CD4-positive, alpha-beta T cell treated with Interleukin-15 for 1 hour (primary cell): ENCODE results near the gene STXBP6.
"Not testable (repeated sequence)": the region's sequence is repeated elsewhere in the genome, so short reads cannot be mapped to it uniquely, and the experiment has no call there.

Source experiments
- DNase-seq: peaks from one replicate; pipeline ENCODE4 v3.0.0-alpha.2; 2020

The STXBP6 gene

DNA sequence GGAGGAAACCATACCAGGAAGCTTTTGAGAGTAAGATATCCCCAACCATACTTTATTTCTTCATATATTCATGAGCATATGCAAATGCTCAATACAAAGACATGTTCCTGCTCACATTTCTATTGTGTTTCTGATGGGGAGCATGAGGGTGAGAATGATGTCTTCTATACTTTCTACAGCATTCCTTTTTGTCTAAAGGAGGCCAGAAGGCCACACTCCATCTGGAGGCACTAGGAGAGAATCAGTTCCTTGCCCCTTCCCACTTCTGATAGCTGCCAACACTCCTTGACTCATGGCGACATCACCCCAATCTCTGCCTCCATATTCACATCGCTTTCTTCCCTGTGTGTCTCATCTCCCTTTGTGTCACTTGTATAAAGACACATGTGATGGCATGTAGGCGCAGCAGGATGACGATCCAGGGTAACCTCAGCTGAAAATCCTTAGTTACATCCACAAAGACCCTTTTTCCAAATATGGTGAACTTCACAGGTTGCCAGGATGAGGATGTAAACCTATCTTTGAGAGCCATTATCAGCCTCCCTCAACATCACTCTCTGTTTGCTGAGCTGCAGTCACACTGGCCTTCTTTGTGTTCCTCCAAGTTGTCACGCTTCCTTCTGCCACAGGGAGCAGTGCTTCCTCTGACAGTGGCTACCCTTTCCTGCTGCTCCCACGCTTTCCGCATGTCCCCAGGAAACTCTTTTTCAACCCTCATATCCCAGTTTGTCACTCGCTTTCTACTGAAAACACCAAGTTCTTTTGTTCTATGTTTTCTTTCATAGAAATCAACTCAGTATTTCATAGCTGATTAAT lies 96.9 kb downstream of the STXBP6 start:
- DNase-seq = no peak

DNA sequence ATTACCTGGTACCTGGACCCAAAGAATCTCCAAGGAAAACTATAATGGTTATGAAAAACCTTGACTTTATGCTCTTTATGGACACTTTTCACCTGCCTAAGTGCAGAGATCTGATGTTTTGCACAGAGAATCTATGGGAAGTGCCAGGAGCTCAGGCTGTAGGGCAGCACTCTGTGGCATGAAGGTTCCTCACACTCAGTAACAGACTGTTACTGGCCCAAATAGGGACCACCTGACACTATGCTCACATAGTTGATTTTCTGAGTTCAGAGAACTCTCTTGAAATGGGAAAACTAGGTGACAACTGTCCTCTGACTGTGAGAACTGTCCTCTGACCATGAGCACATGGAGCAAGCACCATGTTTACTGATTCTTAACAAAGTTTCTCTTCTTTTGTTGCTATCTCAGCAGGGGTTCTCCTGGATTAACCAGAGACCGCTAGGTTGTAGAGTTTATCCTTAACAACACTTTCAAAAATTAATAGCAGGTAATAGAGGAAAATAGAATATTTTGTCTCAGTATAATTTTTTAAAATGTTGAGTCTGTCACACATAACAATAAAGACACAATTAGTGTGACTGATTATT lies 101.6 kb downstream of the STXBP6 start:
- no peak for DNase-seq

DNA sequence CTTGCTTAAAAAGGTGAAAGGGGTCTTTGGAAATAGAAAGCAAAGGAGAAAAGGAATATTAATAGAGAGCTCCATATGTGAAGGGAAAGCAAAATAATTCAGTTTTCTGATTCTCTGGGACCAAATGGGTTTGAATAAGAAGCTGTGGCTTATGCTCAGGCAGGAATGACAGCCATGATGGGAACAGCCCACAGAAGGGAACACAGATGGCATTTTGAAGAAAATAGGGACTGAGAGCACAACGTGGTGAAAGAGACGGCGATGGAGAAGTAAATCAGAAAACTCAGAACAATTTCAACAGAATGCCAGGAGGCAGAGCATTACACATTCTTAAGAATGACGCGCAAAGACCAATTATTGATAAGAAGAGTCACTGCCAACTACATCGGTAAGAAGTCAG lies 102.8 kb downstream of the STXBP6 start:
- DNase-seq = no peak

DNA sequence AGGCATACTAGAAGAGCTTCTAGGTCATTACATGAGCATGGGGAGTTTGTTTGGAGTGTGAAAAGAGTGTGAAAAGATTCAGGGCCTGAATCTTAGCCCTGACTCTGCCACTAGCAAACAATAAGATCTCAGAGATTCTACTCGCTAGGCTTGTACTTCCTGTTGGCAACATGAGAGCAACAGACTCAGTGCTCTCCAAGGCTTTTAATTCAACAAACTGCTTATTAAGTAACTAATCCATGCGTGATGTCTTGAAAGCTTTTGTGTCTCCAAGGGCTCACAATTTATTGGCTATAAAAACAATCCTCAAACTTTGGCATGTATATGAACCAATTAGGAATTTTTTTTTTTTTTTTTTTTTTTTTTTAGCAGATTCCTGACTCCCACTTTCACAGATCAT lies 105.1 kb downstream of the STXBP6 start:
- no peak for DNase-seq

DNA sequence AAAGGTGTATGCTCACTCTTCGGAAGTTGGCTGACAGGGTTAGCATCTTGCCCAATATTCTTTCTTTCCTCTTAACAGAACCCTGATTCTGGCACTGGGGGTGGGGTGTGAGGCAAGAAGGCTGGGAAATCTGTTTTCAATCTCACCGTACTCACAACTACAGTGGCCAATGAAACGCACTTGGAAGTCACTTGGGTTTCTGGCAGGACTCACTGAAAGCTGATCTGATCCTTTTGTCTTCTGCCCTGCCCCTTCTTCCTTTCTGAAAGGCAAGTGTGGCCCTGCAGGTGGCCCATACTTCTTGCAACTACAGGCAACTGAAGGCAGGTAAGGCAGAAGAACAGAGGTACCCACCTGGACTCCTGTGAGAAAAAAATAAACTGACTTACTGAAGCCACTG lies 106.9 kb downstream of the STXBP6 start:
- DNase-seq = no peak

DNA sequence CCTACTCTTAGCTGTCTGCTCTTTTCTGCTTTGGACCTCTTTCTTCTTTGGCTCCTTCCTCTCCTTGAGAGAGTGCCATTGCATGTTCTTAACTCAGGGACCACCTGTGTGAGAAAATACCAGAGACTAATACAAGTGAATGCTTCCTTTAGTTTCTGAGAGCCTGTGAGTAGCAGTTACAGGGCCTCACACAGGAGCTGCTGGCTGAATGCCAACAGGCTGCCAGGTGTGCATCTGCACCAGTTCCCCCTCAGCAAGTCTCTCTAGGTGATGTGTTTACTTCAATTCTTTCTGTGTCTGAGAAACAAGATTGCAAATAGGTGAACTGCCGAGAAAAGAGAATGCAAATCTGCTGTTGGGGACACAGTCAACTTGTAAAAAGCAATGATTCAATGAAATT lies 108.2 kb downstream of the STXBP6 start:
- DNase-seq = no peak

DNA sequence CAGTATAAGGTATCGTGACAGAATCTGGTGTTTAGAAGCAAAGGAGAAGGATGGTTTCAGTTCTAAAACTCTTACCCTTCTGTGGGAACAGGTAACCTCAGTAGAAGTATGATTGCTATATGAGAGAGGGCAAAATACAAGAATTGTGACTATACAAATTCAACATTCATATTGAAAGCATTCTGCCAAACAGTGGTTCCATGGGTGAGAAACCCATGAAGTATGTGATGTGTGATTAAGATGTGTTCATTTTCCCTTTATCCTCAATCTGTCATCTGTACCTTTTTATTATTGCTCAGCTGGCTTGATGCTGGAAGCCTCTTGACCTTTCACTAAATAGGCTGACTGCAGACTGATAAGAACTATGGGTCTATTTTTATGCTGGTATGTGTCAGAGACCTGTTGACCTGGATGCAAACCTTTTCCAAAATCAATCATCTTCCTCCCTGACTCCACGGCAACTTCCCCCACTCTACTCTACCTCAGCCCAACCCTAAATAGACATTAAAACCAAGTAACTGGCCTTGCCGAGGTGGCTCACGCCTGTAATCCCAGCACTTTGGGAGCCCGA lies 109.6 kb downstream of the STXBP6 start:
- no peak for DNase-seq

DNA sequence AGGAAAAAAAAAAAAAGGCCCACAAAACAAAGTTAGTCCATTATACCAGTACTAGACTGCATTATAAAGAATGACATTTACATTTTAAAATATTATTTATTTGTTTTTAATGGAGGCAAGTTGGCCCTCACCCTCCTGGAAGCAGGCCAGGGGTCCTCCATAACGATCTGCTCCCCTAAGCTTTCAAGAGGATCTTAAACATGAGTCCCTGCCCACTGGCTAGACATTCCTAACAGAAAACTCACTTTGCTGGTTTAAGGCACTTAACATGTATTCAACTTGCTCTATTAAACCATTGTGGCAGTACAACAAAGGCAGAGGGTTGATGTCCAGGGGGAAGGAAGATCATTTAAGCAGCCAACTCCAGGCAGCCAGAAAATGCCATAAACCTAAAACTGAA lies 111.4 kb downstream of the STXBP6 start:
- DNase-seq = no peak

DNA sequence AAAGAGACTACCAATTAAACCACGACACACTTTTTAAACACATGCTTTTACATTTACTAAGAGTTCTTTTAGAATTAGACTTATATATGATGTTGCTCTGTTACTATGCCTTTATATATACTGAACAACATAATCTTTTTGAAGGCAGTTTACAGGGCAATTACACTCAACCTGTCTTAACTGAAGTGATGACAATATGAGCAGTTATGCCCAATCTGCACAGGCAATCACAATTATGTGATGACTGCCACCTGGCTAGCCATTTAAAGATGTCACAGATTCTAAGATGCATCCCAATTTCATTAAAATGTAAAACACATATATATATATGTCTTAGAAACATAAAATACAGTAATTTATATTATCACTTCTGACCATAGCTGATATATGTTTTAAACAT lies 112.6 kb downstream of the STXBP6 start:
- no peak for DNase-seq

DNA sequence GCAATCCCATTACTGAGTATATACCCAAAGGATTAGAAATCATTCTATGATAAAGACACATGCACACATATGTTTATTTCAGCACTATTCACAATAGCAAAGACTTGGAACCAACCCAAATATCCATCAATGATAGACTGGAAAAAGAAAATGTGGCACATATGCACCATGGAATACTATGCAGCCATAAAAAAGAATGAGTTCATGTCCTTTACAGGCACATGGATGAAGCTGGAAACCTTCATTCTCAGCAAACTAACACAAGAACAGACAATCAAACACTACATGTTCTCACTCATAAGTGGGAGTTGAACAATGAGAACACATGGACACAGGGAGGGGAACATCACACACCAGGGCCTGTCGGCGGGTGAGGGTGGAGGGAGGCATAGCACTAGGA lies 113.2 kb downstream of the STXBP6 start:
- DNase-seq = not testable (repeated sequence)

DNA sequence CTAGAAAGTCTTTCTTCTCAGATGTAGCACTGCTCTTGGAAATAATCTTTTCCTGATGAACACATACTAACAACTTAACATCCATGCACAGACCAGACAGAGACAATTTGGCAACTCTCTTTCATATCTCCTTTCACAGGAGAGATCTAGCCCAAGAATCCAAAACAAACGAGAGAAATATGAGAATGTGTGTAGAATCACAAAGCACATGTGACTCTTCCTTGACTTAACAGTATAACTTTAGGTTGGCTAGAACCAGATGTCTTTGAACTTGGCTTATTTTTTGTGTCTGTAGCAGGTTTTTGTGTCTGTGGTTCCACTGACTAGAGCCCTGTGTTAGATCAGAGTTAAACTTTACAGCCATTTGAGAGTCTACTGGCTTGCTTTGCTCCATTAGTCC lies 114.2 kb downstream of the STXBP6 start:
- no peak for DNase-seq

DNA sequence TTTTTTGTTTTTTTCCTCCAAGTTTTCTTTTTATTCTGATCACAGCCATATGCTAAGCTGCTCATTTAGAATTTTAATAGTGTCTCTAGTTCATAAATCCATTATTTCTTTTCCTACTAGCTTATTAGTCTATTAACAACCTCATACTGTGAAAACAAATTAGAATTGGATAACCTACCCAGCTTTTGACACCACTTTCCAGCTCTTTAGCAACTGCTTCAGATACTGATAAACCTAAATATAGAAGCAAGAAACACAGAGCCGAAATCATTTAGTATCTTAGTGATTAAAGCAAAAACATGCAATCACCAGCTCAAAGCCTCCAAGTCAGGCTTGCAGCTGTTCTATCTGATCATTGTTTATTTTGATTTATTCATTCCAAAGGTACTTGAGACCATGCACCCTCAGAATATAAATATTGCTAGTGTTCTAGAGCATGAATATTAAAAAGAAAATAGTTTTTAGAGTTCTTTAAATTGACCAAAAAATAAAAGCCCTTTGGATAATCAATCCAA lies 121.5 kb downstream of the STXBP6 start:
- DNase-seq = no peak

DNA sequence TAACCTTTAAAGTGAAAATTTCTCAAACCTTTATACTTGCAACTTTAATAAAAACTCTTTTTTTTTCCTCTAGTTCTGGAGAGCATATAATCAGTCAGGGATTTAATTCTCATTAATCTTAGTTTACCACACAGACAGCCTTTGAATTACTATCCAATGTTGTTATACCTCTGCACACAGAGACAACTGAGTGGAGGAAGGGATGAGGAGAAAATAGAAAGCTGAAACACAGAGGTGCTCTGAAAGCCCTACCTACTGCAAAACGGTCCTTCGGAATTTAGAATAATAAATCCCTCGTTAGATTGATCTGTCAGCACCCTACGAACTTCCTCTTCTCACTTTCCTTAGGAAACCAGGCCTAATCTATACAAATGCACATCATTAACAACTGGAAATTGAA lies 122.1 kb downstream of the STXBP6 start:
- no peak for DNase-seq

DNA sequence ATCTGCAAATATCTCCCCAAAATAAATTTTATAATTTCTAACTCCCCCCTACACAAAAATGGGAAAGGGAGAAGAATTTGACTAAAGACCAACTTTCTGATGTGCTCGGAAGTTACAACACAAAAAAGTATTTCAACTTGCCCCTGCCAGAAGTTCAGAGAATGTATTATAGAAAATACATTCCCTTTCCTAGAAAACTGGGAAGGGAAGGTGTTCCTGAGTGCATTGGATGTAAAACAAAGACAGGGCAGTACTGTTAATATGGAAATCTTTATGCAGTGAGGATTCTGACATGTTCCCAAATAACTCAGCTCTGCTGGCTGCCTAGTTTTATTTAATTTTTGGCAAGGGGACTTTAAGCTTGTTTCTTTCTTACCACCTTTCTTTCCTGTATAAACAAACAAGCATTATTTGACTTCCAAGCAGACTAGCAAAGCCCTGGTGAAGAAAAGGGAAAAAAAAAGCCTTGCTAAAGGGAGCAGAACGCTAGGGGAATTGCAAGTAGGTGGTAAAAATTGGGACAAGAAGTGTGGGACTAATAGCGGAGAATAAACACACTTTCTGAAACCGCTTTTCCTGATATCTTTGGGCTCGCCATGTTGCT lies 124.1 kb downstream of the STXBP6 start:
- no peak for DNase-seq

DNA sequence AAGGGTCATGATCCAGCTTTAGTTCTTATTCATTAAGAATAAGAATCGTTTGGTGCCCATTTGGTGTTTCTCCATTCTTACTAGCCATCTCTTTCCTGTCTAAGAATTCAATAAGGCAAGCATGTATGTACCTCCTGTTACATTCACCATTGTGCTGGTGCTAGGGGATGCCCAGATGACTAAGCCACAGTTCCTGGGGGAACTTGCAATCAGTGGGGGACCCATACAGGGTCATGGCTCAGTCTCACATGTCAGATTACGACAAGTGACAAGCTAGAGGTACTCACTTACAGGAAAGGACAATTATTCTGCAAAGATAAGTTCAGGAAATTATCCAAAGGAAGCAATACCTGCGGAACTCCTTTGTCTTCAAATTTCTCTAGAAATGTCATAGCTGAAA lies 125.4 kb downstream of the STXBP6 start:
- DNase-seq = no peak

DNA sequence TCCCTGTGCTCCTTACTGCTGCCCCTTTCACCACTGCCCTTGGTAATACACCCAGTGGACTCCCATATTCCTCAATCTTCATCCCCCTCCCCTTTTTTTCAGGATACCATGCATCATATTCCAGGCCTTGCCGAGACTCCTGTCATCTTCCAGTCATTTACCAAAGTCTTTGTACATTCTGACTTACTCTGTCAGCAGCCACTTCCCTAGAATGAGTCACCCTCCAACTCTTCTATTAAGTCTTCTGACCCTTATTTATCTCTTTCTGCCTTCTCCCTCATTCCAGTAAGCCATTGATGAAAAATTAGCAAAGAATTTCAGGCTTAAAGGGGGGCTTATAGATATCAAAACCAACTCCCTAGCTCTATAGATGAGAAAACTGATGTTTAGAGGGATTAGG lies 128.0 kb downstream of the STXBP6 start:
- DNase-seq = no peak

DNA sequence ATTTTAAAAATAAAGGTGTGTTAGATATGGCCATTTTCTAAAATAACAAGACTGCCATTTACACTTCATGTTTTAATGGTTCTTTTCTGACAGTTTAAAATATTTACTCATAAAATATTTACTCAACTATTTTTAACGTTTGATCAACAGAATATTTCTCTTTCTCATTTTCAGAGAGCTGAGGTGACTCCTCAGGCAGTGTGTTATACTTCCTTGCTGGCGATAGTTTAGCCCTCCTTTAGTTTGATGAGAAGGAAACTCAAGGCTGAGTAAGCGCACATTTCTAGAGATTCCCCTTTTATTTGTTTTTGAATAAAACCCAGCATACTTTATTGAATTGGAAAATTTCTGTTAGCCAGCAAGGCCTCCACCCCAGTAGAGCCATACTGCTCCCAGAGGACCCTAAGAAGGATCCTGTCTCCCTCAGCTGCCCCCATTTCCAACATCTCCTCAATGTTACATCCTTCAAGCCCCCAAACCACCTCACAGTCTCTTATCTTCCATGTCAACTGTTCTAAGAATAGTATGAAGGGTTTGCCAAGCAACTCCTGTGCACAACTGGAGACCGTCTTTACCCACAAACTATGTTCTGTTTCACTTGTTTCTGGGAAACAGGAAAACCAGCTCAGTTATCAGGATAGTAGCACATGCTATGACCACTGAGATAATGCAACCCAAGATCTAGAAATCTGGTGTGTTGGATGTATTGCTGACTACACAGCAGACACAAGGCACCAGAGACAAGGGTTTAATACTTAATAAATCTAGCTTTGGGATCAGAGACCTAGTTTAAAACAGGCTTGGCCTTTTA lies 129.5 kb downstream of the STXBP6 start:
- DNase-seq = no peak

DNA sequence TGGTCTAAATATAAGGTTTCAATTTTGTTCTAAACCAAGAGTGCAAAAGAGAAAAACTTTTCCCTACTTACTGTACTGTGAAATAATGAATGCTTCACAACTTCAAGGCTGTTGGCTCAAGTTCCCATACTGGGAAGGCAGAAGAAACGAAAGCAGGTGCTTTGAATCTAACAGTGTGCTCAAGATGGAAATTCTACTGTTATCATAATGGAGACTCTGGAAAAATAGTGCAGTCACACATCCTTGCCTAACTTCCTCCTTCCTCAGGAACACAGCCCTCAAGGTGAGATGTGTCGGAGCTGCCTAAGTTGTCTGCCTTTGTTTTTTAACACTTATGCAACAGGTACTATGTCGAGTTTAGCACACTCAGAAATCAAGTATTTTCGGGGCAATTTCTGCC lies 131.1 kb downstream of the STXBP6 start:
- DNase-seq = no peak

DNA sequence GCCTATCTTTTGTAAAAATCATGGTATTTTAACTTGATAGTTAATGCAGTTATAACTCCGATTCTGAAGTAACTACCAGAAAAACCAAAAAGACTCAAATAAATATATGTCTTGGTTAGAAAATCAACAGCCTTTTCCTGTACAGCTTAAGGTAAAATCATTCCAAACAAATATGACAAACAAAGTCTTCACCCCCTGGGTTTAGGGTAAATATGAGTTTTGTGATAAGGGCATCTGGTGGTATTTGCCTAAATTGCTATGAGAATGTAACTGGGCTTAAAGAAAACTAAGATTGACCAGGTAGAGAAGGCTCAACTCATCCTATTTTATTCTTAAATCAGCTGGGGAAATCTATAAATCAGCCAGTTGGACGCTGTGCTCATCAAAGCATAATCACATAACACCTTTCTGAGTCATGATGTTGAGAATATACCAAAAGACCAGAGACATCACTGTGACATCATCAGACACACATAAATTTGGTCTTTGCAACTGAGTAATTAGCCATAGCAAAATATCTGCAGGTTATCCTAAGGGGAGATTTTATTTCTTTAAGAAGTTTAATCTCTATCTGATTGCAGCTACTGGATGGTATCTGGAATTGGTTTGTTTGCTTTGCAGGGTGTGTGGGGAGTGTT lies 133.9 kb downstream of the STXBP6 start:
- no peak for DNase-seq

DNA sequence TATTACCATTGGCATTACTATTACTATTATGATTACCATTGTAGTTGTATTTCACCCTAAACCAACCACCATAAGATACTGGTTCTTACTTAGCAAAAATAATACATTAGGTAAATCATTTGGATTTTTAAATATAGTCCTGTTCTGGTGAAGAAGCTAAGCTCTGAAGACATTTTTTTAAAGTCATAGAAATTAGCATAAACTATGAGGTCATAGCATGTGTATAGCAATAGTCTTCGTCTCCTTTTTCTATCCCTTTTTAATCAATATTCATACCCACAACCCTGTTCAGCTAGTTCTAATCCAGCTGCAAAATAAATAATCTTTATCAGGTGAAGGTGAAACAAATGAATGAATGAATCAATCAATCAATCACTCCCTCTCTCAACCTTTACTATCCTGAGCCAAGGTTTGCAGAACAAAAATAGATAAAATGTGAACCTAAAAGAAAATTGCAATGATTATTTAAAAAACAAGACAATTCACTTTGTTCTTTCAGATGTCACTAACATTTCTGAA lies 134.5 kb downstream of the STXBP6 start:
- no peak for DNase-seq

DNA sequence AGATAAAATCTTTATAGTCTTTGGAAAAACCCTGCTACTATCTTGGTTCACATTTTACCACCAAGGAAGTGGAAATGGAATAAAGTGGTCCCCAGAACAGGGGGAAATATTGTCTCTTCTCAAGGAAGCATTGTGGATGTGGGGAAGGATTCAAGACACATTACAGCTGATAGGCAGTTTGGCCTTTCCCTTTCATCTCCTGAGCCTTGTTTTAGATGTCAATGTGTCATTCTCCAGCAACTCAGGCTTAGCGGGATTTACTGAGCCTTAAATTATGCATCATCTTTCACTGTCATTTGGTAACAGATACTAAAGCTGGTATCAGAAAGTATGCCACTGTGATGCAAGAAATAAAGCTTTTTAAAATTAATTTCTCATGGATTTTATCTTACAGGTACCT lies 136.2 kb downstream of the STXBP6 start:
- DNase-seq = no peak

DNA sequence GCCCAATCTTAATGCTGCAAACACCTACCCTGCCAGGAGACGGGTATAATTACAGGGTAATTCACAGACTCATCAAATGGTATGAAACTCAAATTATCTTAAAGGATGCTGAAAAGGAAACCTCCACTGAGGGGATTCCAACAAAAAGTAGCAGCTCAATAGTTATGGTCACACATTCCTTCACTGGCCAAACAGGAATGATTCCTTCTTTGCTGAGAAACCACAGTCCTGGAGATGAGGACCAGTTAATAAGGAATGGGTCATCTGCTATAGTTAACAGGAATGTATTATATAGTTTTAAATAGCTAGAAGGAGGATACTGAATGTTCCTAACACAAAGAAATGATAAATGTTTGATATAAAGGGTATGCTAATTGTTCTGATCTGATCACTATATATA lies 136.9 kb downstream of the STXBP6 start:
- no peak for DNase-seq
